BJ (cell line): ENCODE data around the gene HPRT1. TPM values are rescaled to one million over a fixed set of nuclear protein-coding genes. Genes with fewer than 3 reads are reported as not detected.

Experiments used
- CTCF ChIA-PET: fragments of 350-600 bp; formaldehyde crosslinking; extraction: SDS; loops from one replicate; lab custom pipeline; 2021; ENCODE audit warnings: antibody characterized with exemption, inconsistent platforms; lab: Yijun Ruan, JAX
- POLR2A ChIA-PET: fragments of 300-600 bp; sonication (Branson Sonifier 250); formaldehyde crosslinking; extraction: SDS; loops from one replicate; lab custom pipeline; 2021; ENCODE audit warnings: antibody characterized with exemption; lab: Charles Lee
- DNase-seq: peaks from one replicate; pipeline ENCODE4 v3.0.0-alpha.2; 2011; ENCODE audit warnings: low read depth
- H3K27me3 ChIP-seq: 2 replicates; pipeline ENCODE4 v1.6.0; 2011; ENCODE audit warnings: low read length; ENCODE audit not compliant: control insufficient read depth, insufficient read depth
- H3K36me3 ChIP-seq: 2 replicates; pipeline ENCODE4 v1.5.1; 2011; ENCODE audit warnings: low read length; ENCODE audit not compliant: control insufficient read depth, insufficient read depth
- H3K4me3 ChIP-seq: 2 replicates; pipeline ENCODE4 v1.5.1; 2011; ENCODE audit warnings: low read depth, mild to moderate bottlenecking, control low read depth, low read length
- polyA plus RNA-seq: library from polyadenylated mRNA; depleted of rRNA; stranded (reverse); fragments of >200 nt; gene quantifications from 2 replicates; pipeline ENCODE4 v1.2.3, GENCODE V29; 2011
- TF ChIP-seq, protein P1 (sequence below): IDR thresholded peaks from 2 replicates; pipeline ENCODE4 v1.5.1; 2011; ENCODE audit warnings: low read depth, mild to moderate bottlenecking, control low read depth, inconsistent platforms, low read length, moderate library complexity; ENCODE audit not compliant: insufficient read depth

HPRT1 gene
- polyA plus RNA-seq, 1 experiment: 8.8 TPM

DNA sequence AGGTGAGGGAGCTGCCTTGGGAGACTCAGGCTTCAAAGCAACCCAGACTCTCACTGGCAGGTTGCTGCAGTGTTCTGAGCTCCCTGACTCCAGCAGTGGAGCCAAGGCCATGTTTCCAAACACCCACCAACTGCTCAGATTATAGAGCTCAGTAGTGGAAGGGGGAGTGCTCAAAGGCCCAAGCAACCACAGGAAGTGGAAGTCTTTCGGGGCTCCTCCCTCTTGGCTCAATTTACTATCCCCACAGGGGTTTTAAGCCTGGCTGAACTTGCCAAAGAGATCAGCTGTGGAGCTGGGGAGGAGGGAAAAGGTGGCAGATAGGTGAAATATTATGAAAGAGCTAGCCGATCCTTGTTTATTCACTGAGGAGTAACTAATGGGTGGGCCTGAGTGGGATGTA lies 82.5 kb downstream of the HPRT1 start:
- no peak overlapping the region for H3K4me3 ChIP-seq
- TF ChIP-seq, protein P1, sequence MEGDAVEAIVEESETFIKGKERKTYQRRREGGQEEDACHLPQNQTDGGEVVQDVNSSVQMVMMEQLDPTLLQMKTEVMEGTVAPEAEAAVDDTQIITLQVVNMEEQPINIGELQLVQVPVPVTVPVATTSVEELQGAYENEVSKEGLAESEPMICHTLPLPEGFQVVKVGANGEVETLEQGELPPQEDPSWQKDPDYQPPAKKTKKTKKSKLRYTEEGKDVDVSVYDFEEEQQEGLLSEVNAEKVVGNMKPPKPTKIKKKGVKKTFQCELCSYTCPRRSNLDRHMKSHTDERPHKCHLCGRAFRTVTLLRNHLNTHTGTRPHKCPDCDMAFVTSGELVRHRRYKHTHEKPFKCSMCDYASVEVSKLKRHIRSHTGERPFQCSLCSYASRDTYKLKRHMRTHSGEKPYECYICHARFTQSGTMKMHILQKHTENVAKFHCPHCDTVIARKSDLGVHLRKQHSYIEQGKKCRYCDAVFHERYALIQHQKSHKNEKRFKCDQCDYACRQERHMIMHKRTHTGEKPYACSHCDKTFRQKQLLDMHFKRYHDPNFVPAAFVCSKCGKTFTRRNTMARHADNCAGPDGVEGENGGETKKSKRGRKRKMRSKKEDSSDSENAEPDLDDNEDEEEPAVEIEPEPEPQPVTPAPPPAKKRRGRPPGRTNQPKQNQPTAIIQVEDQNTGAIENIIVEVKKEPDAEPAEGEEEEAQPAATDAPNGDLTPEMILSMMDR: no peak
- ChIA-PET POLR2A (no interaction called here), CTCF (interaction anchor here (0.9 kb wide), 1 partner anchor 220 kb away, joined by 3 read pairs; no protein-coding TSS in a partner anchor)
- H3K27me3 ChIP-seq: no peaks in the 10 kb centered on the region
- H3K36me3 ChIP-seq: peaks cover 2% of the 10 kb centered on the region; the same call in 1 of the 2 replicates
- DNase-seq: no peak

DNA sequence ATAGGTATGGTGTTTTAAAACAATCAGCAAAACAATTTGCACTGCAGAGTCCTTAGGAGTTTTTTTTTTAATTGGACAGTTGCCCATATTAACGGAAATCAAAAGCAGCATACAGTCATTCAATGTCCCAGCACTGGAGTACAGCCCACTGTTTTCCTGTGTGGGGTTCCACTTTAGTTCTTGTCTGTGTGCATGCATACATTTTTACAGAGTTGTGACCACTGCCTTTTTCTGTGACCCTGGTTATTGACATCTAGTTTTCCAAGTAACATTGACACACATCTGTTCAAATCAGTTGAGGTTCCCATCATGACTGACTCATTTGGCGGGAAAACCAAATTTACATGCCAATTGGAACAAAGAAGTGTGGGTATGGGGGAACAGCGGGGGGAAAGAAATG lies 83.3 kb downstream of the HPRT1 start:
- CTCF ChIA-PET: interaction anchor here (0.9 kb wide), 1 partner anchor 220 kb away, joined by 3 read pairs; no protein-coding TSS in a partner anchor

DNA sequence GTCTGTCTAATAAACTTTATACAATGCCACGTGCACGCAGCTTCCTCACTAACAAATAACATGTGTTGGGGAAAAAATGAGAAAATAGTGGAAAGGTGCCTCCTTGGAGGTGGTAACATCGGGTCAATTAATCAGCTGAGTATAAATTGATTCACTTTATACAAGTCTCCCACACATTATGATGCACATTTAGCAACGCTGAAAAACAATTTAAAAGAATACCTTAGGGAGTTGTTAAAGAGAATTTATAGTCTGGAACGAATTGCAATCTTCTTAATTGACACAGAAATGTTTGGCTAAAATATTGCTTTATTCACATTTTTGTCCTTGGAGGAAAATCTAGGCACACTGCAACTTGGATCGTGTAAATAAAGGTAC lies 84.2 kb downstream of the HPRT1 start:
- Histone ChIP-seq H3K27me3 (no peaks in the 10 kb centered on the region), H3K4me3 (no peak overlapping the region), H3K36me3 (peaks cover 2% of the 10 kb centered on the region; the same call in 1 of the 2 replicates)
- ChIA-PET POLR2A (no interaction called here), CTCF (no interaction called here)
- DNase-seq: no peak
- TF ChIP-seq, protein P1: no peak

More for the DNA sequence above, 83.3 kb downstream of the HPRT1 start:
- TF ChIP-seq, protein P1: no peak
- H3K27me3 ChIP-seq: no peaks in the 10 kb centered on the region
- H3K36me3 ChIP-seq: peaks cover 2% of the 10 kb centered on the region; the same call in 1 of the 2 replicates
- H3K4me3 ChIP-seq: no peak overlapping the region
- POLR2A ChIA-PET: no interaction called here
- no peak for DNase-seq

DNA sequence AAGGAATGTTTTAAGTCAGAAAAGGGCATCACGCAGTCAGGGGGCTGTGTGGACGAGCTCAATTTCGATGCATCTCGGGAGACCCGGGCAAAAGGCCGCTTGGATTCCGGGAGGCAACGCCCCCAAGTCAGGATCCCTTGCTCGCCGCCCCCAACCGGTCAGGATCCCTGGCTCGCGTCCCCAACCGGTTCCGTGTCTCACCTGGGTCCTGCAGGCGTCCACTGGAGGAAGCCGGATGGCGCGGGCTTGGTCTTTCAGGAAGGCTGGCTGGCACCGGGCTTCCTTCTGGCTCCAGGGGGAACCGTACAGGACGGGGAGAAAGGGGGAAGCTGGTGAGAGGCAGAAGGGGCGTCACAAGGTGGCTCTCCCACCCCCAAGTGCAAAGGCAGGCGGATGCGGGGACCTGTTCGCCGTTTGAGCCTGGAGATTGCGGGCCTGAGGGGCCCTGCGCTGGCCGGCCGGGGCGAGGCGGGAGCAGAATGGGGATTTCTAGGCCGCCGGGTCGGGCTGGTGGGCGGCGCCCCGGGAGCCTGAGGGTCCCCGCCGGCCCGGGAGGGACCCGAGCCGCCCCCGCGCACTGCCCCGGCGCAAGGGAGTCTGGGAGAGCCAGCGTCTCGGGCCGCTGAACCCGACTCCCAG lies 84.7 kb downstream of the HPRT1 start:
- ChIA-PET CTCF (no interaction called here), POLR2A (no interaction called here)
- TF ChIP-seq, protein P1: no peak
- DNase-seq: no peak
- Histone ChIP-seq H3K4me3 (no peak overlapping the region), H3K27me3 (no peaks in the 10 kb centered on the region), H3K36me3 (peaks cover 2% of the 10 kb centered on the region; the same call in 1 of the 2 replicates)

DNA sequence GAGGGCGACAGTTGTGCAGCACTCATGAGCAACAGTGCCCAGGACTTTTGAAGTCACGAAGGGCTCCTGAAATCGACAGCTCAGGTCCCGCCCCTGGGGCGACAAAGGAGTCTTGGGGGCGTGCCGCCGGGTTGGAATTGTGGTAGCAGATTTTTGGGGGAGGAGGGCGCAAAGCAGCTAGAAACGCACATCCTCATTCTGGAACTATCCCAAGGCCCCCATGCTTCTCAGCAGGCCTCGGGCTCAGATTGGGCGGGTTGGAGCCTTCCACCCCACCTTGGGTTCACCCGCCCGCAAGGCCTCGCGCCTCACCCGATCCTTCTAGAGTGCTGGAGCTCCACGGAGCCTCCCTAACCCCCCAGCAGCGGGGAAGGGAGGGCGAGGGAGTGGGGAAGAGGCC lies 85.5 kb downstream of the HPRT1 start:
- TF ChIP-seq, protein P1: no peak
- Histone ChIP-seq H3K36me3 (peaks cover 2% of the 10 kb centered on the region; the same call in 1 of the 2 replicates), H3K27me3 (no peaks in the 10 kb centered on the region), H3K4me3 (no peak overlapping the region)
- ChIA-PET CTCF (no interaction called here), POLR2A (no interaction called here)
- DNase-seq: no peak
